Kidney (tissue), 14 donors: Measurements from ENCODE around the gene CD55. TPM values are rescaled to one million over a fixed set of nuclear protein-coding genes. Genes with fewer than 3 reads are reported as not detected.

Source experiments
- DNase-seq, 5 donors: peaks; one replicate each; pipeline ENCODE4 v3.0.0-alpha.2; 2013 to 2020
- FAIRE-seq: peaks from 2 replicates; lab custom pipeline; 2012; peaks lifted over from hg19 to GRCh38; lab: Jason Lieb, UNC
- H3K27ac ChIP-seq, 2 donors: one replicate each; pipeline ENCODE4 v1.7.0; 2013; ENCODE audit warnings: low read depth in 2 of 2, low read length in 2 of 2, inconsistent platforms in 1 of 2
- H3K27me3 ChIP-seq: one replicate; pipeline ENCODE4 v1.7.1; 2013; ENCODE audit warnings: low read length, inconsistent platforms; ENCODE audit not compliant: control insufficient read depth, insufficient read depth
- H3K36me3 ChIP-seq, 3 donors: one replicate each; pipeline versions ENCODE4 v1.7.0 to v1.7.1; 2013; ENCODE audit warnings: low read length in 3 of 3, control low read depth in 1 of 3, inconsistent platforms in 1 of 3; ENCODE audit not compliant: insufficient read depth in 3 of 3, control insufficient read depth in 2 of 3
- H3K4me1 ChIP-seq, 3 donors: one replicate each; pipeline versions ENCODE4 v1.7.0 to v1.7.1; 2013; ENCODE audit warnings: low read length in 3 of 3, inconsistent platforms in 1 of 3, low read depth in 1 of 3; ENCODE audit not compliant: control insufficient read depth in 2 of 3, insufficient read depth in 2 of 3
- H3K4me3 ChIP-seq, 3 donors: one replicate each; pipeline versions ENCODE4 v1.7.0 to v1.8.1; 2013; ENCODE audit warnings: low read length in 3 of 3, control low read depth in 1 of 3, inconsistent platforms in 1 of 3
- H3K9ac ChIP-seq, 3 donors: one replicate each; pipeline versions ENCODE4 v1.7.0 to v1.7.1; 2013; ENCODE audit warnings: low read length in 3 of 3, control low read depth in 1 of 3, inconsistent platforms in 1 of 3
- H3K9me3 ChIP-seq, 3 donors: one replicate each; pipeline versions ENCODE4 v1.7.0 to v1.7.1; 2013; ENCODE audit warnings: low read length in 3 of 3, control low read depth in 1 of 3, inconsistent platforms in 1 of 3; ENCODE audit not compliant: control insufficient read depth in 2 of 3, insufficient read depth in 1 of 3
- intact Hi-C: fragments of 100-400 bp; cut with DNase I; formaldehyde crosslinking; loops from one replicate; pipeline ENCODE4 v1.11.1; 2022
- polyA plus RNA-seq: library from polyadenylated mRNA; stranded (reverse); fragments of 350-450 nt; fragmentation: Illumina TruSeq; extraction: RNeasy Lipid Tissue Mini Kit (QIAGEN cat#74804); gene quantifications from one replicate; pipeline ENCODE4 v1.2.3, GENCODE V29; 2014; ENCODE audit warnings: low read depth, low replicate concordance; ENCODE audit not compliant: insufficient read depth
- total RNA-seq: library from RNA; stranded (reverse); fragmentation: NEBNext Ultra II Directional; extraction: Animal tissue kit (Norgen Biotek cat#: 25700); gene quantifications from one replicate; pipeline ENCODE4 v1.2.1, GENCODE V29; 2021
- TF ChIP-seq, protein P1 (sequence below): IDR thresholded peaks from 3 replicates; pipeline ENCODE4 v1.5.1; 2012; ENCODE audit warnings: mild to moderate bottlenecking, moderate library complexity, borderline replicate concordance; ENCODE audit not compliant: insufficient read depth; ENCODE audit errors: extremely low read depth
- donor health status: control.
- donor health status: control.
- donor health status: control.
- donor health status: control.
- donor health status: control.
- donor health status: DM: yes; HTN: yes; CAD: no.
- donor health status: Normal renal cell carcinoma (clear cell type).

CD55 gene
- total and polyA plus RNA-seq, 2 donors from 2014 or later = 28.8 to 69.5 TPM

GRCh38 chr1:207362962-207363860, 41.7 kb downstream of the CD55 start:
- no peak overlapping the region for H3K9ac ChIP-seq
- intact Hi-C loops = no loop called here
- no peak for FAIRE-seq

DNA sequence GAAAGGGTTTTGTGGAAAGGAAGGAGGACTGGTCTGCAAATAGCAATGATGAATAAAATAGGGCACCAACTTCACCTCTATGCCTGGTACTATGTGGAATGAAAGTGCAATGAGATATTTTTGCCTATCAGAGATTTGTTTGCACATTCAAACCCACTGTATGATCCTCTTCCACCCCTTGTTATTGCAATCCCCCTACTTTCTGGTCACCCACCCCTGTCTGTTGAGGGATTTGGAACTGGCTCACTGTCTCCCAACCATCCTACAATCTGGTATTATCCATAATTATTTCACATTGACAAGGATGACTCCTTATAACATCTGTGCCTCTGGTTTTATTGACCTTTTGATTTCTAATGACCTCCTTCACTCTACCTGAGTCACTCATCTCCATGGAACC, 42.4 kb downstream of the CD55 start:
- H3K4me3 ChIP-seq = no peak overlapping the region
- peaks cover 0 to 4% (median 0%) of the 10 kb centered on the region in 3 donors for H3K36me3 ChIP-seq
- intact Hi-C loops = no loop called here
- no peaks in the 10 kb centered on the region for H3K27me3 ChIP-seq
- no peak overlapping the region for H3K9ac ChIP-seq
- H3K9me3 ChIP-seq = no peaks in the 10 kb centered on the region
- H3K4me1 ChIP-seq = no peaks in the 10 kb centered on the region
- H3K27ac ChIP-seq = no peak overlapping the region
- DNase-seq (no peak), FAIRE-seq (no peak)
- TF ChIP-seq, protein P1, sequence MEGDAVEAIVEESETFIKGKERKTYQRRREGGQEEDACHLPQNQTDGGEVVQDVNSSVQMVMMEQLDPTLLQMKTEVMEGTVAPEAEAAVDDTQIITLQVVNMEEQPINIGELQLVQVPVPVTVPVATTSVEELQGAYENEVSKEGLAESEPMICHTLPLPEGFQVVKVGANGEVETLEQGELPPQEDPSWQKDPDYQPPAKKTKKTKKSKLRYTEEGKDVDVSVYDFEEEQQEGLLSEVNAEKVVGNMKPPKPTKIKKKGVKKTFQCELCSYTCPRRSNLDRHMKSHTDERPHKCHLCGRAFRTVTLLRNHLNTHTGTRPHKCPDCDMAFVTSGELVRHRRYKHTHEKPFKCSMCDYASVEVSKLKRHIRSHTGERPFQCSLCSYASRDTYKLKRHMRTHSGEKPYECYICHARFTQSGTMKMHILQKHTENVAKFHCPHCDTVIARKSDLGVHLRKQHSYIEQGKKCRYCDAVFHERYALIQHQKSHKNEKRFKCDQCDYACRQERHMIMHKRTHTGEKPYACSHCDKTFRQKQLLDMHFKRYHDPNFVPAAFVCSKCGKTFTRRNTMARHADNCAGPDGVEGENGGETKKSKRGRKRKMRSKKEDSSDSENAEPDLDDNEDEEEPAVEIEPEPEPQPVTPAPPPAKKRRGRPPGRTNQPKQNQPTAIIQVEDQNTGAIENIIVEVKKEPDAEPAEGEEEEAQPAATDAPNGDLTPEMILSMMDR = no peak

More at GRCh38 chr1:207362962-207363860, 41.7 kb downstream of the CD55 start:
- H3K36me3 ChIP-seq = peaks cover 0 to 4% (median 0%) of the 10 kb centered on the region in 3 donors
- no peak overlapping the region for H3K27ac ChIP-seq
- no peak overlapping the region for H3K4me3 ChIP-seq
- H3K27me3 ChIP-seq = no peaks in the 10 kb centered on the region
- no peak for DNase-seq
- TF ChIP-seq, protein P1 = no peak
- no peaks in the 10 kb centered on the region for H3K4me1 ChIP-seq
- H3K9me3 ChIP-seq = no peaks in the 10 kb centered on the region

DNA sequence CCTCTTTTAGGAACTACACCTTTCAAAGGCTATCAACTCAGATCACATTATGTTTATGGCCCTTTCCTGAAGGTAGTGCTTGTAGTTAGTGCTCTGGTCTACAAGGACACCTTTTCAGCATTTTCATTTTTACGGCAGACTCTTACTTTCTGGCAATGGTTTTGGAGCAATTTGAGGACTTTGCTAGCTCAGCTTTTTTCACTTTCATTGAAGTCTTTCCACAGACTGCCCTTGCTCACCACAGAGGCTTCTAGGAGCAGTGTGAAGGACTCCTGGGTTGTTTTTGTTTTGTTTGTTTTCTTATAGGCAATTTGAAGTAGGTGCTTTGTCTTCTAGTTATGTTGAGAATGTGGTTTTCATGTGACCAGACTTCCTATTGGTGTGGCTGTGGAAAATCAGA, 43.1 kb downstream of the CD55 start:
- no peak for FAIRE-seq

More for the DNA sequence above, 43.1 kb downstream of the CD55 start:
- no peaks in the 10 kb centered on the region for H3K27me3 ChIP-seq
- no peaks in the 10 kb centered on the region for H3K9me3 ChIP-seq
- TF ChIP-seq, protein P1 = no peak
- H3K9ac ChIP-seq = no peak overlapping the region
- H3K4me3 ChIP-seq = no peak overlapping the region
- H3K4me1 ChIP-seq = no peaks in the 10 kb centered on the region
- H3K36me3 ChIP-seq = peaks cover 0 to 4% (median 0%) of the 10 kb centered on the region in 3 donors
- intact Hi-C loops = no loop called here
- H3K27ac ChIP-seq = no peak overlapping the region
- no peak for DNase-seq
